ENCODE measurements around the gene ARL2. TPM values are rescaled to one million over a fixed set of nuclear protein-coding genes. Genes with fewer than 3 reads are reported as not detected.

ARL2 gene
- total RNA-seq, 1 experiment from 2014 or later: 103 TPM

- Histone ChIP-seq H3K36me3 (ENCODE audit: control insufficient read depth, insufficient read depth, low read length) (no peaks in the 10 kb centered on the region), H3K4me1 (no peaks in the 10 kb centered on the region), H3K4me3 (ENCODE audit: low read depth, low read length) (no peak overlapping the region), H3K9me3 (no peaks in the 10 kb centered on the region), H3K27me3 (replicated peaks; ENCODE audit: control insufficient read depth, insufficient read depth, low read length) (no peaks in the 10 kb centered on the region)
- CTCF ChIA-PET: no interaction called here
- BruUV-seq (replicated peaks): no TSS peak
- POLR2A ChIA-PET: no interaction called here
- Mint-ChIP-seq H3K27ac (ENCODE audit: unreplicated experiment) (no peak overlapping the region), H3K9me3 (ENCODE audit: unreplicated experiment) (no peaks in the 10 kb centered on the region), H3K4me1 (ENCODE audit: low read depth, unreplicated experiment) (no peaks in the 10 kb centered on the region), H3K4me3 (ENCODE audit: unreplicated experiment) (no peak overlapping the region), H3K36me3 (ENCODE audit: insufficient read depth, unreplicated experiment) (peaks cover 6% of the 10 kb centered on the region), H3K27me3 (ENCODE audit: insufficient read depth, unreplicated experiment) (no peaks in the 10 kb centered on the region)
- intact Hi-C loops (cut with micrococcal nuclease; ENCODE audit: unreplicated experiment): no loop called here
- no peak for TF ChIP-seq CTCF (IDR thresholded peaks at IDR 0.05; ENCODE audit: insufficient read depth in 1 of 2, low read depth in 1 of 2, low read length in 1 of 2, severe bottlenecking in 1 of 2, unreplicated experiment in 1 of 2)
- no peak for DNase-seq
Measured at GRCh38 chr11:65035579-65035978, 21.6 kb downstream of the ARL2 start.

- no peak for TF ChIP-seq CTCF (IDR thresholded peaks at IDR 0.05; ENCODE audit: insufficient read depth in 1 of 2, low read depth in 1 of 2, low read length in 1 of 2, severe bottlenecking in 1 of 2, unreplicated experiment in 1 of 2)
- Mint-ChIP-seq H3K27me3 (ENCODE audit: insufficient read depth, unreplicated experiment) (no peaks in the 10 kb centered on the region), H3K36me3 (ENCODE audit: insufficient read depth, unreplicated experiment) (peaks cover 12% of the 10 kb centered on the region), H3K4me3 (ENCODE audit: unreplicated experiment) (no peak overlapping the region), H3K4me1 (ENCODE audit: low read depth, unreplicated experiment) (no peaks in the 10 kb centered on the region), H3K27ac (ENCODE audit: unreplicated experiment) (no peak overlapping the region), H3K9me3 (ENCODE audit: unreplicated experiment) (no peaks in the 10 kb centered on the region)
- no peak for DNase-seq
- no peaks in the 10 kb centered on the region for H3K27me3 ChIP-seq (replicated peaks; ENCODE audit: control insufficient read depth, insufficient read depth, low read length)
- H3K9me3 ChIP-seq: no peaks in the 10 kb centered on the region
- H3K36me3 ChIP-seq (ENCODE audit: control insufficient read depth, insufficient read depth, low read length): no peaks in the 10 kb centered on the region
- H3K4me1 ChIP-seq: no peaks in the 10 kb centered on the region
- BruUV-seq (replicated peaks): no TSS peak
- no peak overlapping the region for H3K4me3 ChIP-seq (ENCODE audit: low read depth, low read length)
- POLR2A ChIA-PET: no interaction called here
- CTCF ChIA-PET: no interaction called here
- intact Hi-C loops (cut with micrococcal nuclease; ENCODE audit: unreplicated experiment): no loop called here
Measured at GRCh38 chr11:65036931-65037330, 23.0 kb downstream of the ARL2 start.

GRCh38 chr11:65040520-65040846 is 26.5 kb downstream of the ARL2 start:
- intact Hi-C loops (cut with micrococcal nuclease; ENCODE audit: unreplicated experiment): loop anchor here (1.0 to 5.0 kb wide), 3 partner anchors 13 to 37 kb away; partner anchors contain the start of gene SNX15
- ChIA-PET POLR2A (interaction anchor here (0.6 to 1.4 kb wide), 2 partner anchors 22 to 723 kb away, joined by 3 to 4 read pairs; partner anchors contain the start of genes PRDX5 and TRMT112), CTCF (interaction anchor here (0.6 to 1.8 kb wide), 9 partner anchors 12 to 279 kb away, joined by 3 to 9 read pairs (median 4); partner anchors contain the start of genes ARL2, CAPN1, CDC42BPG and SNX15)

More at GRCh38 chr11:65040520-65040846, 26.5 kb downstream of the ARL2 start:
- Mint-ChIP-seq H3K27ac (ENCODE audit: unreplicated experiment) (peak overlapping the region; percentile 83), H3K4me3 (ENCODE audit: unreplicated experiment) (peak overlapping the region; percentile 89), H3K36me3 (ENCODE audit: insufficient read depth, unreplicated experiment) (peaks cover 24% of the 10 kb centered on the region), H3K27me3 (ENCODE audit: insufficient read depth, unreplicated experiment) (no peaks in the 10 kb centered on the region), H3K9me3 (ENCODE audit: unreplicated experiment) (no peaks in the 10 kb centered on the region), H3K4me1 (ENCODE audit: low read depth, unreplicated experiment) (no peaks in the 10 kb centered on the region)
- TF ChIP-seq CTCF (IDR thresholded peaks at IDR 0.05; ENCODE audit: insufficient read depth in 1 of 2, low read depth in 1 of 2, low read length in 1 of 2, severe bottlenecking in 1 of 2, unreplicated experiment in 1 of 2): no peak
- H3K9me3 ChIP-seq: no peaks in the 10 kb centered on the region
- peaks cover 5% of the 10 kb centered on the region for H3K36me3 ChIP-seq (ENCODE audit: control insufficient read depth, insufficient read depth, low read length)
- H3K4me1 ChIP-seq: peaks cover 11% of the 10 kb centered on the region; the same call in 1 of the 2 replicates
- H3K27me3 ChIP-seq (replicated peaks; ENCODE audit: control insufficient read depth, insufficient read depth, low read length): no peaks in the 10 kb centered on the region
- BruUV-seq (replicated peaks): TSS peak; percentile 38
- DNase-seq: no peak
- H3K4me3 ChIP-seq (ENCODE audit: low read depth, low read length): peak overlapping the region; percentile 89

All from Caco-2 (cell line).